PC-9 (cell line): ENCODE results near the gene LTO1. TPM values are rescaled to one million over a fixed set of nuclear protein-coding genes. Genes with fewer than 3 reads are reported as not detected.

Experiments used
- BruUV-seq: library from RNA; stranded (reverse); fragments of 400-500 nt; replicated peaks from 2 replicates; lab custom pipeline; 2021; lab: Mats Ljungman, UMichigan
- CTCF ChIA-PET: fragments of 300-600 bp; sonication (Branson Sonifier 250); formaldehyde crosslinking; loops from one replicate; lab custom pipeline; 2022; ENCODE audit warnings: antibody characterized with exemption; lab: Charles Lee
- POLR2A ChIA-PET: fragments of 300-600 bp; sonication (Branson Sonifier 250); formaldehyde crosslinking; loops from one replicate; lab custom pipeline; 2022; ENCODE audit warnings: antibody characterized with exemption; ENCODE audit not compliant: unreplicated experiment; lab: Charles Lee
- DNase-seq, 2 experiments: peaks; one replicate each; pipeline versions ENCODE4 v3.0.0 to v3.0.0-alpha.2; 2015 to 2022; ENCODE audit warnings: mixed read lengths in 1 of 2
- H2AFZ ChIP-seq: fragments of 200-600 bp; sonication (generic); 2 replicates; pipeline ENCODE4 v1.8.1; 2017; ENCODE audit warnings: antibody characterized with exemption
- H3F3A ChIP-seq: fragments of 200-600 bp; sonication (generic); 2 replicates; pipeline ENCODE4 v1.8.1; 2017; ENCODE audit warnings: antibody characterized with exemption, mild to moderate bottlenecking, low read depth; ENCODE audit not compliant: insufficient read depth
- H3K27ac ChIP-seq: fragments of 200-600 bp; sonication (generic); 2 replicates; pipeline ENCODE4 v1.6.1; 2016; ENCODE audit warnings: mixed run types
- H3K27me3 ChIP-seq: fragments of 200-600 bp; sonication (generic); 2 replicates; pipeline ENCODE4 v1.6.1; 2016; ENCODE audit warnings: low read depth, mixed run types; ENCODE audit not compliant: insufficient read depth
- H3K36me3 ChIP-seq: fragments of 200-600 bp; sonication (generic); 2 replicates; pipeline ENCODE4 v1.6.1; 2016; ENCODE audit warnings: low read depth, mixed run types
- H3K4me1 ChIP-seq: fragments of 200-600 bp; sonication (generic); replicated peaks from 2 replicates; pipeline ENCODE4 v1.6.1; 2016; ENCODE audit warnings: mixed run types; ENCODE audit not compliant: insufficient read depth
- H3K4me2 ChIP-seq: fragments of 200-600 bp; sonication (generic); 2 replicates; pipeline ENCODE4 v1.6.1; 2017; ENCODE audit warnings: mixed run types
- H3K4me3 ChIP-seq: fragments of 200-600 bp; sonication (generic); 2 replicates; pipeline ENCODE4 v1.6.1; 2016; ENCODE audit warnings: mixed run types
- H3K79me2 ChIP-seq: fragments of 200-600 bp; sonication (generic); 2 replicates; pipeline ENCODE4 v1.6.1; 2017; ENCODE audit warnings: low read depth, mixed run types
- H3K9me2 ChIP-seq: fragments of 200-600 bp; sonication (generic); 2 replicates; pipeline ENCODE4 v1.8.1; 2017; ENCODE audit warnings: mild to moderate bottlenecking; ENCODE audit not compliant: insufficient read depth
- H3K9me3 ChIP-seq: fragments of 200-600 bp; sonication (generic); 2 replicates; pipeline ENCODE4 v1.8.1; 2016; ENCODE audit warnings: low read depth; ENCODE audit not compliant: insufficient read depth
- H4K20me1 ChIP-seq: fragments of 200-600 bp; sonication (generic); 2 replicates; pipeline ENCODE4 v1.8.1; 2017; ENCODE audit not compliant: insufficient read depth
- EZH2 ChIP-seq: fragments of 200-600 bp; sonication (generic); IDR thresholded peaks from 2 replicates; pipeline ENCODE4 v1.8.0; 2017; ENCODE audit warnings: antibody characterized with exemption, low read depth
- intact Hi-C: fragments of 100-400 bp; cut with micrococcal nuclease; formaldehyde crosslinking; loops from one replicate; pipeline ENCODE4 v1.10.0; 2022; ENCODE audit not compliant: unreplicated experiment
- total RNA-seq: library from RNA; stranded (reverse); gene quantifications from 2 replicates; pipeline ENCODE4 v1.2.3, GENCODE V29; 2021
- TF ChIP-seq, protein P1 (sequence below): fragments of 200-600 bp; sonication (generic); conservative IDR thresholded peaks from 2 replicates; pipeline ENCODE4 v1.6.1; 2017; ENCODE audit warnings: mixed run types, antibody characterized with exemption, mild to moderate bottlenecking, moderate library complexity

Gene LTO1
- total RNA-seq, 1 experiment from 2014 or later, result 41.1 TPM

DNA sequence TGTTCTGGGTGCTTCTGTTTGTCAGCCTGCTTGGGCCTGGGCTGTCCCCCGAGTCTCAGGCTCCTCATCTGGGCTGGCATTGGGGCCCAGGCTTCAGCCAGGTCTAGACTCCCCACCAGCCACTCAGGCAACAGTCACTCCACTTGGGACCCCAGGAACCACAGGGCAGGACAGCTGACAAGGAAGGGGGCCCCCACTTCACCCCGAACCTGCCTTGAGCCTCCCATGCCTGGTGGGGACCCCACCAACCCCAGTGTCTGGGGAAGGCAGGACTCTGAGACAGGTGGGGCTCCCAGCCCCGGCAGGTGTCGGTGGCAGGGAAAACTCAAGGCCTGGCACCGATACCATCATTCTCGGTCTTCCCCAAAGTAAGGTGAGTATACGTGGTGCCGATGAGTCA is 11.7 kb upstream of the LTO1 start:
- no peak overlapping the region for H3K4me2 ChIP-seq
- no peak overlapping the region for H2AFZ ChIP-seq
- no peaks in the 10 kb centered on the region for H3K9me2 ChIP-seq
- no peaks in the 10 kb centered on the region for H4K20me1 ChIP-seq
- no peak overlapping the region; the same call in 1 of the 2 replicates for H3K27ac ChIP-seq
- no TSS peak for BruUV-seq
- H3K36me3 ChIP-seq, result no peaks in the 10 kb centered on the region
- ChIA-PET CTCF (interaction anchor here (1.2 kb wide), 1 partner anchor 509 kb away, joined by 3 read pairs; no protein-coding TSS in a partner anchor), POLR2A (no interaction called here)
- intact Hi-C loops, result loop anchor here (1.0 to 2.0 kb wide), 5 partner anchors 14 to 509 kb away; no protein-coding TSS in a partner anchor
- TF ChIP-seq, protein P1, sequence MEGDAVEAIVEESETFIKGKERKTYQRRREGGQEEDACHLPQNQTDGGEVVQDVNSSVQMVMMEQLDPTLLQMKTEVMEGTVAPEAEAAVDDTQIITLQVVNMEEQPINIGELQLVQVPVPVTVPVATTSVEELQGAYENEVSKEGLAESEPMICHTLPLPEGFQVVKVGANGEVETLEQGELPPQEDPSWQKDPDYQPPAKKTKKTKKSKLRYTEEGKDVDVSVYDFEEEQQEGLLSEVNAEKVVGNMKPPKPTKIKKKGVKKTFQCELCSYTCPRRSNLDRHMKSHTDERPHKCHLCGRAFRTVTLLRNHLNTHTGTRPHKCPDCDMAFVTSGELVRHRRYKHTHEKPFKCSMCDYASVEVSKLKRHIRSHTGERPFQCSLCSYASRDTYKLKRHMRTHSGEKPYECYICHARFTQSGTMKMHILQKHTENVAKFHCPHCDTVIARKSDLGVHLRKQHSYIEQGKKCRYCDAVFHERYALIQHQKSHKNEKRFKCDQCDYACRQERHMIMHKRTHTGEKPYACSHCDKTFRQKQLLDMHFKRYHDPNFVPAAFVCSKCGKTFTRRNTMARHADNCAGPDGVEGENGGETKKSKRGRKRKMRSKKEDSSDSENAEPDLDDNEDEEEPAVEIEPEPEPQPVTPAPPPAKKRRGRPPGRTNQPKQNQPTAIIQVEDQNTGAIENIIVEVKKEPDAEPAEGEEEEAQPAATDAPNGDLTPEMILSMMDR, result no peak
- TF ChIP-seq EZH2, result no peak
- peak in 1 of 2 experiments; percentile 33 for DNase-seq
- H3F3A ChIP-seq, result peaks cover 39% of the 10 kb centered on the region
- H3K4me1 ChIP-seq, result peaks cover 64% of the 10 kb centered on the region
- H3K9me3 ChIP-seq, result peaks cover 4% of the 10 kb centered on the region; the same call in 1 of the 2 replicates
- H3K4me3 ChIP-seq, result no peak overlapping the region
- H3K27me3 ChIP-seq, result no peaks in the 10 kb centered on the region
- no peaks in the 10 kb centered on the region for H3K79me2 ChIP-seq

DNA sequence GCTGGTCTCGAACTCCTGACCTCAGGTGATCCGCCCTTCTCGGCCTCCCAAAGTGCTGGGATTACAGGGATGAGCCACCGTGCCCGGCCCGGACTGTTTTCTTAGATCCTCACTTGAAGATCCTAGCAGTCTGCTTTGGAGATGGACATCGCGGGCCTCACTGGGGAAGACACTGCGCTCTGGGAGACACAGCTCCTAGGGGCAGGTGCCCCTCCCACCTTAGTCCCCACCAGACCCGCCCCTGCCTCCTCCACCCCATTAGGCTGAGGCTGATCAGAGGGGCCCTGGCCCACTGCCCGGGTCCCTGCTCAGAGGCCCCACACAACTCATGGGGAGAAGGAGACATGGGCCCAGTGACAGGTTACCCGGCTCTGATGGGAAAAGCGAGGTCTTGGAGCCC is 11.3 kb upstream of the LTO1 start:
- peaks cover 37% of the 10 kb centered on the region for H3F3A ChIP-seq
- peak overlapping the region; percentile 64; the same call in 1 of the 2 replicates for H3K4me2 ChIP-seq
- intact Hi-C loops, result loop anchor here (1.0 to 2.0 kb wide), 5 partner anchors 14 to 510 kb away; no protein-coding TSS in a partner anchor
- no peak overlapping the region for H3K4me3 ChIP-seq
- no peaks in the 10 kb centered on the region for H3K36me3 ChIP-seq
- no peaks in the 10 kb centered on the region for H3K9me2 ChIP-seq
- H3K27me3 ChIP-seq, result no peaks in the 10 kb centered on the region
- peak in 1 of 2 experiments; percentile 9 for DNase-seq
- no peaks in the 10 kb centered on the region for H4K20me1 ChIP-seq
- H3K79me2 ChIP-seq, result no peaks in the 10 kb centered on the region
- BruUV-seq, result no TSS peak
- TF ChIP-seq, protein P1, result no peak
- no peak for TF ChIP-seq EZH2
- ChIA-PET CTCF (interaction anchor here (0.7 to 1.2 kb wide), 3 partner anchors 115 to 798 kb away, joined by 3 to 16 read pairs (median 3); no protein-coding TSS in a partner anchor), POLR2A (interaction anchor here (0.7 kb wide), 1 partner anchor 261 kb away, joined by 20 read pairs; no protein-coding TSS in a partner anchor)
- no peak overlapping the region for H3K27ac ChIP-seq
- peaks cover 4% of the 10 kb centered on the region; the same call in 1 of the 2 replicates for H3K9me3 ChIP-seq
- peaks cover 63% of the 10 kb centered on the region for H3K4me1 ChIP-seq
- H2AFZ ChIP-seq, result no peak overlapping the region

DNA sequence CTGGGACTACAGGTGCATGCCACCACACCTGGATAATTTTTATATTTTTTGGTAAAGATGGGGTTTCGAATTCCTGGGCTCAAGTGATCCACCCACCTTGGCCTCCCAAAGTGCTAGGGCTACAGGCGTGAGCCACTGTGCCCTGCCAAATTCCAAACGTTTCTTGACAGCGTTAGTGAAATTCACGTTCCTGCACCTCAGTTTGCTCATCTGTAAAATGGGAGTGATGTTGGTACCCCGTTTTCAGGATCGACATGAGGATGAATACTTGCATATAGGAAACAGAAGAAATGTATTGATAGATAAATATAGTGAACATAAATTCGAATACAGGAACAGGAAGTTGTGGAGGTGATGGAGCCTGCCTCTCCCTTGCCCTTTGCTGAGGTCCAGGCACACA is 10.2 kb upstream of the LTO1 start:
- peak overlapping the region; percentile 19; the same call in 1 of the 2 replicates for H3K4me3 ChIP-seq
- no peaks in the 10 kb centered on the region for H3K27me3 ChIP-seq
- H3K9me2 ChIP-seq, result no peaks in the 10 kb centered on the region
- no peaks in the 10 kb centered on the region for H3K79me2 ChIP-seq
- DNase-seq, result no peak
- CTCF ChIA-PET, result interaction anchor here (0.6 kb wide), 1 partner anchor 506 kb away, joined by 6 read pairs; no protein-coding TSS in a partner anchor
- no peaks in the 10 kb centered on the region for H3K36me3 ChIP-seq
- no peak overlapping the region for H3K27ac ChIP-seq
- BruUV-seq, result no TSS peak
- peaks cover 53% of the 10 kb centered on the region for H3K4me1 ChIP-seq
- POLR2A ChIA-PET, result no interaction called here
- H3F3A ChIP-seq, result peaks cover 26% of the 10 kb centered on the region
- peaks cover 4% of the 10 kb centered on the region; the same call in 1 of the 2 replicates for H3K9me3 ChIP-seq
- H2AFZ ChIP-seq, result no peak overlapping the region
- no peak for TF ChIP-seq EZH2
- TF ChIP-seq, protein P1, result no peak
- H3K4me2 ChIP-seq, result peak overlapping the region; percentile 64
- H4K20me1 ChIP-seq, result no peaks in the 10 kb centered on the region
- intact Hi-C loops, result no loop called here
